LNCaP clone FGC (cell line): Measurements from ENCODE around the gene CEP72.

ENCODE experiments used
- DNase-seq: peaks from one replicate; pipeline ENCODE4 v3.0.0-alpha.2; 2011; ENCODE audit warnings: low read depth
- H3K4me3 ChIP-seq: 2 replicates; pipeline ENCODE4 v1.5.1; 2011; ENCODE audit warnings: mild to moderate bottlenecking, low read depth, low read length, control low read depth
- CTCF ChIP-seq: IDR thresholded peaks from 2 replicates; pipeline ENCODE4 v1.5.1; 2012; ENCODE audit warnings: mild to moderate bottlenecking; ENCODE audit not compliant: control insufficient read depth, insufficient read depth; ENCODE audit errors: extremely low read depth

CEP72 gene

GRCh38 chr5:584846-585245 is 27.3 kb upstream of the CEP72 start:
- no peak overlapping the region for H3K4me3 ChIP-seq
- TF ChIP-seq CTCF = no peak
- DNase-seq = no peak

DNA sequence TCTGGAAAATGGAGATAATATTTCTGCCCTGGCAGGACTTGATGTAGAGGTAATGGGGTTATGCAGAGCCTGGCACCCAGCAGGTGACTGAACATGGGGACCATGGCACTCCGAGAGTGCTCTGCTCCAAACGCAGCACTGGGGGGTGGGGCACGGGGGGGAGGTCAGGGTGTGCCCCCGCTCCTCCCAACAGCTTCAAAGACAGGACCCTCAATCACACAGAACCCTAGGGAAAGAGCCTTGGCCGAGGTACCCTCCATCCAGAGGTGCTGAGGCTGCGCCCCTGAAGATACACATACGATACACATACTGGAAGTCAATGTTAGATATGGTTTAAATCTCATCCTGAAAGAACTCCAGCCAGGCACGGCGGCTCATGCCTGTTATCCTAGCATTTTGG is 26.6 kb upstream of the CEP72 start:
- DNase-seq = no peak
- no peak for TF ChIP-seq CTCF

GRCh38 chr5:585962-586628 is 26.0 kb upstream of the CEP72 start:
- no peak for TF ChIP-seq CTCF
- DNase-seq = no peak
- H3K4me3 ChIP-seq = no peak overlapping the region

More for the DNA sequence above, 26.6 kb upstream of the CEP72 start:
- no peak overlapping the region for H3K4me3 ChIP-seq

DNA sequence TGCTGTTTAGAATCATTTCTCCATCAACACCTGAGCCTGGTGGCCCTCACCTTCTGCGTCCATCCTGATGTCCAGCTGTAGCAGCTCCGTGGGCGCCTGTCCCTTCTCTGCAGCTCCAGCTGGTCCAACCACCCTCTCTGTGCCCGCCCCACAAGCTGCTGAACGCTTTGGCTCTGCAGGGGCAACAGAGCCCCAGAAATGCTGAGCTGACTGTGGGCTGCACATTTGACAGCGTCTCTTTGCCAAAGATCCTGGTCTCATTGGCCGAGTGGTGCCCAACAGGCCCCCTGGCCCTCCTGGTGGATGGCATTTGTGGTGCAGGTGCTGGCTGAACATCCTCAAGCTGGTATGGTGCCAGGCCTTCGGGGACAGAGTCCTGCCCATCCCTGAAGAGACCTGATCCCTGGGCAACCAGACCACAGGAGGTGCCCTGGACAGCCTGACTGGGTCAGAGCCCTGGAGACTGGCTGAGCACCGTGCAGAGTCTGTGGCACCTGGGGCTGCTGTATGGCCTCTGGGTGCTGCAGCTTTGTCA is 25.3 kb upstream of the CEP72 start:
- no peak for TF ChIP-seq CTCF
- no peak for DNase-seq
- no peak overlapping the region for H3K4me3 ChIP-seq

GRCh38 chr5:587403-587802 is 24.7 kb upstream of the CEP72 start:
- no peak for TF ChIP-seq CTCF
- no peak for DNase-seq

GRCh38 chr5:588406-588995 is 23.6 kb upstream of the CEP72 start:
- no peak for TF ChIP-seq CTCF
- H3K4me3 ChIP-seq = no peak overlapping the region
- DNase-seq = no peak

More at GRCh38 chr5:587403-587802, 24.7 kb upstream of the CEP72 start:
- no peak overlapping the region for H3K4me3 ChIP-seq
